Stimulated activated CD8-positive, alpha-beta memory T cell treated with anti-CD3 and anti-CD28 coated beads, Interleukin-15, amount 100 ng/mL, for 4 hours (primary cell): Measurements from ENCODE around the gene GDE1.

Experiments
- DNase-seq, 2 donors: peaks; one replicate each; pipeline ENCODE4 v3.0.0-alpha.2; 2020; ENCODE audit warnings: low read depth in 2 of 2

Gene GDE1

DNA sequence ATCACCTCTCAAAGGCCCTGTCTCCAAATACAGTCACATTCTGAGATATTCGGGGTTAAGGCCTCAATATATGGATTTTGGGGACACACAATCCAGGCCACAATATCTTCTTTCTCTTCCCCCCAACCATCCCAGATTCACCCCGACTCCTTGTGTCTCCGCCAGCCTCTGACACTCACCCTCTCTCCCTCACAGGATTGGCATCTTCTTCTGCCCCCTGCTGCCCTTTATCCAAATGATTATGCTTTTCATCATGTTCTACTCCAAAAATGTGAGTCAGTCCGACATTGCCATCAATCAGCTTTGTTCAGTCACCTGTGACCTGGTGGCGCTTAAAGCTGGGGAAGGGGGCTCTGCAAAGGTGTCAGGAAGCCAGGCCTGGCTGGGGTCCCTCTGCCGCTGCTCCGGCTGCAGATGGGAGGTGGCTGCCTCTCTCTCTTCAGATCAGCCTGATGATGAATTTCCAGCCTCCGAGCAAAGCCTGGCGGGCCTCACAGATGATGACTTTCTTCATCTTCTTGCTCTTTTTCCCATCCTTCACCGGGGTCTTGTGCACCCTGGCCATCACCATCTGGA, 35.1 kb downstream of the GDE1 start:
- DNase-seq: no peak

DNA sequence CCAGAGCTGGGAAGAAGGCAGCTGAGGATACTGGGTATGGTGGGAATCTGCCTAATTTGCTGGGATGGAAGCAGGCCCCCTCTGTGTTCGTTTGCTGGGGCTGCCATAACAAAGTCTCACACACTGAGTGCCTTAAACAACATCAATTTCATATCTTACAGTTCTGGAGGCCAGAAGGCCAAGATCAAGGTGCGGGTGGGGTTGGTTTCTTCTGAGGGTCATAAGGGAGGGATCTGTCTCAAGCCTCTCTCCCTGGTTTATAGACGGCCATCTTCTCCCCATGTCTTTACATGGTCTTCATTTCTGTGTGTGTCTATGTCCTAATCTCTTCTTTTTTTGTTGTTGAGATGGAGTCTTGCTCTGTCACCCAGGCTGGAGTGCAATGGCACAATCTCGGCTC, 35.8 kb downstream of the GDE1 start:
- DNase-seq: no peak

DNA sequence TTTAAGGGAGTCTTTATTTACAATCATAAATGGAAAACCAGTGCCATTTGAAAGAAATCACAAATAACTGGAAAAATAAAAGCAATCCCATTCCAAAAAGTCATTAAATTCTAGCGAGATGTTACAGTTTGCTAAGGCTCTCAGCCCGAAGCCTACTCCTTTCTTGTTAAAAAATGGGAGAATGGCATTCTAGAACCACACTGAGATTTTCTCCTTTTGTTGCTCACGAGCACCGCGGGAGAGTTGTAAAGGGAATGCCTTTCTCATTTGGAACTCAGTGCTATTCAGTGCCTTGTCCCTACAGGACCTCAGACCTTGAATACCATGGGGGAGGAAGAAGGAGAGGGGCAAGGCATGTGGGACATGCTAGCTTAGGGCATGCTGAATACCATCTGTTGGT, 36.3 kb downstream of the GDE1 start:
- no peak for DNase-seq

DNA sequence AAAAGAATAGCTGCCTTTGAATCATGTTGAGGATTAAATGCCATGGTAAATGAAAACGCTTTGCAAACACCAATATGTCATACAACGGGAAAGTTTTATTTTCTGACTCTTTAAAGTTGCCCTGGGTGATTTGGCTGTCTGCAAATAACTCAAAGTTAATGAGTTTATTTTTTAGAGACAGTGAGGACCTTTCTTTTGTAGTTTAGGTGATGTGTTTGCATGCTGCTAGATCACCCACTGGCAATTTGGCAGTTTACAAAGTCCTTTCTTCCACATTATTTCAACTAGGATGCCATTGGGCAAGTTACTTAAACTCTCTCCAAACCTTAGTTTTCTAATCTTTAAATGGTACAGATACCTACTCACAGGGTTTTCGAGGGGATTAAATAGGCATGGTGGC, 37.8 kb downstream of the GDE1 start:
- no peak for DNase-seq

DNA sequence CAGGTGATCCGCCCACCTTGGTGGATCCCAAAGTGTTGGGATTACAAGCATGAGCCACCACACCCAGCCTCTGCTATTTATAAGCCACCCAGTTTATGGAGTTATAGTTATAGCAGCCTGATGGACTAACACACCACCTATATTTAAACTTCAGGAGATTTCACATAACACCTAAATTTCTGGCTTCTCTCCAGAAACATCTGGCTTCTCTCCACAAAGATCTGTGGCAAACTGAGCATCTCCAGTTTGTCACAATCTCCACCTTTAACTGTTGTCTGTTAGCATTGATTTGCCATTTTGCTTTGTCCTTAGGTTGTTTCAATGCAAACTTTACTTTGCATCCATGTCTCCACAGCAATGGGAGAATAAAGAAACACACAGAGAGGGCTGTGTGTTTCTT, 39.6 kb downstream of the GDE1 start:
- no peak for DNase-seq

DNA sequence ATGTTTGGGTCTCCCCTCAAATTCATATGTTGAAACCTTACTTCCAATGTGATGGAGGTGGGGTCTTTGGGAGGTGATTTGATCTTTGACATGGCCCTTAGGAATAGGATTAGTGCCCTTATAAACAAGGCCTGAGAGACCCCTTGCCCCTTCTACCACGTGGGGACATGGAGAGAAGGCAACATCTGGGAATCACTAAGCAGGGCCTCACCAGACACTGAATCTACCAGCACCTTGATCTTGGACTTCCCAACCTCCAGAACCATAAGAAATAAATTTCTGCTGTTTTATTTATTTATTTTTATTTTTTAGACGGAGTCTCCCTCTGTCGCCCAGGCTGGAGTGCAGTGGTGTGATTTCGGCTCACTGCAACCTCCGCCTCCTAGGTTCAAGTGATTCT, 40.1 kb downstream of the GDE1 start:
- DNase-seq: no peak

DNA sequence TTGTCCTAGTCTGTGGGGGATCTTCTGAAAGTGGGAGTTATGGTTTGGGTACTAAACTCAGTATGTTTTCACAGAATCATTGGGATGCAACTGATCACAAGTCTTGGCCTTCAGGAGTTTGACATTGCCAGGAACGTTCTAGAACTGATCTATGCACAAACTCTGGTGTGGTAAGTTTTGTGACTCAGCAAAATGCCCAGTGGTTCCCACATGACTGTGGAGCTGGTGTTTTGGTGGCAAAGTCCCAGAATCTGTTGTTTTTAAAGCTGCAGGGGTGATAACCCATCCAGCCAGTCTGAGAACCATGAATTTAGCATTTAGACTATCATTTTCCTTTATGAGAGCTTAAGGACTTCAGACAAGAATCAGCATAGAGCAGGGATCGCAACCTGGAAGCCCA, 40.6 kb downstream of the GDE1 start:
- DNase-seq: no peak

DNA sequence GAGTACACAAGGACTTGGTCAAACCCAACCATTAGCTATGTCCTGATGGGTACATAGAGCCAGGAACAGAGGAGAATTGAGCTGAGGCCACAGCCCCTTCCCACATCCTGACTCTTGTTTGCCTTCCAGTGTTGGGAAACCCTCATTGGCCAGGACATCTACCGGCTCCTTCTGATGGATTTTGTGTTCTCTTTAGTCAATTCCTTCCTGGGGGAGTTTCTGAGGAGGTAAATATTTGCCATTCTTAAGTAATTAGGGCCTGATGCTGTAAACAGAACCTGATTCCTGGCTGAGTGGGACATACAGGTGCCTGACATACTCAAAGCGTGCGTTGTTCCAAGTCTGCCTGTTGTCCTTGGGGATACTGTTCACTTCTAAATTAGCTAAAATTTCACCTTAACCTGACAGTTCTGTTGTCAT, 42.6 kb downstream of the GDE1 start:
- DNase-seq: no peak

DNA sequence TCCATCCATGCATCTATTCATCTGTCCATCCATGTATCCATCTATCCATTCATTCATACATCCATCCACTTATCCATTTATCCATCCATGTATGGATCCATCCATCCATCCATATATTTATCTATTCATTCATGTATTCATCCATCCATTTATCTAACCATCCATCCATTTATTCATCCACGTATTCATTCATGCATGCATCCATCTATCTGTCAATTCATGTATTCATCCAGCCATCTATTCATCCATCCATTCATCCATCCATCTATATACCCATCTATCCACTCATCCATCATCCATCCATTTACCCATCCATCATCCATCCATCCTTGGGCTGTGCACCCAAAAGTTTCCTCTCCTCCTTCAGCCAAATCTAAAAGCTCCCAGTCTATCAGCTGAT, 43.4 kb downstream of the GDE1 start:
- no peak for DNase-seq

DNA sequence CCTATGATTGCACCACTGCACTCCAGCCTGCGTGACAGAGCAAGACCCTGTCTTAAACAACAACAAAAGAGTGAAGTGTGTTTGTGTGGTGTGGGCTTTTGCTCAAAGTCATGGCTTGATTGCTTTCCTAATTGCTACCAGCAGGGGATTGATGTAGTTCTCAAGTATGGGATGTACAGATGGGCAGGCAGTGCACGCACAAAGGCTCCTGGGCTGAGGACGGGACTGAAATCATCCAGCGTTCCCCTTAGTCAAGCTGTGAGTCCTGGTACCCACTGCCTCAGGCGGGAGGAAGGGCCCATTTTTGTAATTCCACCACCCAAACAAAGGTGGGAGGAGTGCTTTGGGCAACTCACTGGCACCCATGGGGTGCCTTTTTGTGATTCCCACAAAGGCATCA, 47.3 kb downstream of the GDE1 start:
- no peak for DNase-seq

DNA sequence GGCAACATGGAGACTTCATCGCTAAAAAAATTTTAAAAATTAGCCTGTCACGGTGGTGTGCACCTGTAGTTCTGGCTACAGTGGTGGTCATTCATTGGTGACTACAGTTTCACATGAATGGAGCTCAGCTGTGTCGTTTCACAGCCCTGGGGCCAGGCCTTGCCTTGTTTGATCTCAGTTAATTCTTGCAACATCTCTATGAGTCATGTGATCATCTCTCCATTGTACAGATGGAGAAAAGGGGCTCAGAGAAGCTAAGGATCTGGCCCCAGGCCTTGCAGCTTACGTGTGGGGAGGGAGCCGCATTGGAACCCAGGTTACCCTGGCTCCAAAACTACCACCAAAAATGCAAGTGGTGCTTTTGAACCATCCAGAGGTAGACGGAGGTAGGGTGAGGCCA, 49.4 kb downstream of the GDE1 start:
- no peak for DNase-seq

DNA sequence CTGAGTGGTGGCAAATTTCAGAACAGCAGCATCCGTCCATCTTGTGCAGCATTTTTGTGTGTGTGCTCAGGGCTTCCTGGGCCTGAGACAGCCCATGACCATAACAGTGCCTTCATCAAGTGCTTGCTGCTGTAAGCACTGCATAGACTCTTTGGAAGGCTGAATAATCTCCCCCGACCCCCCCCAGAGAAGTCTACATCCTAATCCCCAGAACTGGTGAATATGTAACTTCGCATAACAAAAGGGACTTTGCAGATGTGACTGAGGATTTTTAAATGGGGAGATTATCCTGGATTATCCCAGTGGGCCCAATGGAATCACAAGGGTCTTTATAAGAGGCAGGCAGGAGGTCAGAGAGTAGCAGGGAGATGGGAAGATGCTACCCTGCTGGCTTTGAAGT, 53.6 kb downstream of the GDE1 start:
- no peak for DNase-seq

DNA sequence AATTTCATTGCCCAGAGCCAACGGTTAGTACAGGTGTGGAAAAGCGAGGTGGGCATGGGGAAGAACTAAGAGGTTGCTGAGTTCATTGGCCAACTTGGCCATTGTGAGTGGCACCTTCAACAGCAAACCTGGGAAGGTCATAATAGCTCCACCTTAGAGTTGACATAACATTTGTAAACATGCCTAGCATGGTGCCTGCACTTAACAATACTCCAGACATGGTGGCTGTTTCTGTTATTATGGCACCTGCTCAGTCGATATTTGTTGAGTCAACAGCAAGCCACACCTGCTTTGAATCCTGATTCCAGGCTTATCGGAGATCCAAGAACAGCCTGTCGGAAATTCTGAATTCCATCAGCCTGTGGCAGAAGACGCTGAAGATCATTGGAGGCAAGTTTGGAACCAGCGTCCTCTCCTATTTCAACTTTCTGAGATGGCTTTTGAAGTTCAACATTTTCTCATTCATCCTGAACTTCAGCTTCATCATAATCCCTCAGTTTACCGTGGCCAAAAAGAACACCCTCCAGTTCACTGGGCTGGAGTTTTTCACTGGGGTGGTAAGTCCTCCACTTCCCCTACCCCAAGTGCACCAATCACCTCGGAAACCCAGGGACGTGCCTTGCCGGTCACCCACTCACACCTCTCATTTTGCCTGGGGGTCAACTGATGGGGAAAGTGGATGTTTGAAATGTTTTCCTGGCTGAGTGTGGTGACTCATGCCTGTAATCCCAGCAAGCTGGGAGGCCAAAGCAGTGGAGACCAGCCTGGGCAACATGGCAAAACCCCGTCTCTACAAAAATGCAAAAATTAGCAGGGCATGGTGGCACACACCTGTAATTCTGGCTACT, 58.2 kb downstream of the GDE1 start:
- DNase-seq: no peak

DNA sequence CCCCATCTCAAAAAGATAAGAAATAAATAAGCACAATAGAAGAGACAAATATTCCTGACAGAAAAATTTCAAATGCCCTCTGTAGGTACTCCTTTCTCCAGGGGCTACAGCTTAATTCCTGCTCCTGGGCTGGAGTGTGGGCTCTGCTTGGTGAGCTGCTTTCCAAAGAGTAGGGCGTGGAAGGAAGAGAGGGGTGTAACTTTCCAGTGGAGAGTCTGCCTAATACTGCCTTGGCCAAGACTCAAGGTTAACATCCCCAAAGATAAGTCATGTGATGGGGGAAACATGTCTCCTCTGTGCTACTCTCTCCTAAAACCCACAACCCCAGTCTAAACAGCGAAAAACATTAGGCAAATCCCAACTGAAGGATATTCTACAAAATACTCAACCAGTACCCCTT, 61.5 kb downstream of the GDE1 start:
- no peak for DNase-seq

DNA sequence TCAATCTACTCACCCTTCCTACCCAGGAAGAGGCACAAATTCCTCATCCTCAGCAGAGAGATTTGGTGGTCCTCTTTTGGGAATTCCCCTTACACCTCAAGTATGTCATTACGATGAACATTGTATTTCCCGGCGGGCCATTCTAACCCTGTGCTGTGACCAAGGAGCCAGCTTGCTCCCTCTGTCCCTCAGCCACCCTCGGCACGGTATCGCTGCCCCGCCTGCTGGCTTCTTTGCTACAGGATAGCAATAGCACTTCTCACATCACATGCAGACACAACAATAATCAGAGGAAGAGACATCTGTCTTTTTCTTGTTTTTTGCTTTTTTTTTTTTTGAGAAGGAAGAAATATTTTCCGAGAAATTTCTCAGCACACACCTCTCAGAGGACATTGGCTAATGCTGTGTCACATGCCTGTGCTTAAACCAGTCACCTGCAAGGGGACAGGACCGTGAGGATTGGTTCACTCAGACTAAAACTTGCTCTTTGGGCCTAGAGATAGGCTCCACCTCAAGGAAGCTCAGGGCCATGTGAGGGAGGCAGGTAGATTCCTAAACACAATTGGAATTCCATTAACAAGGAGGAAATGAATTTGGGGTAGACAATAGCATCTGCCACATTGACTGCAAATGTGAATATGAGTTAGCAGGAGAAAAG, 63.0 kb downstream of the GDE1 start:
- no peak for DNase-seq
